Measurements from ENCODE around the gene STS.

The STS gene

GRCh38 chrX:7109838-7110793 lies 37.4 kb upstream of the STS start:
- no peak for TF ChIP-seq CTCF (IDR thresholded peaks at IDR 0.05; ENCODE audit: extremely low read depth, missing control alignments)
- peak; percentile 34 for DNase-seq (ENCODE audit: low spot score)

- DNase-seq (ENCODE audit: low spot score), result no peak
These were observed 36.7 kb upstream of the STS start for GRCh38 chrX:7110821-7111276.

GRCh38 chrX:7111518-7111917 lies 36.0 kb upstream of the STS start:
- no peak for DNase-seq (ENCODE audit: low spot score)
- no peak for TF ChIP-seq CTCF (IDR thresholded peaks at IDR 0.05; ENCODE audit: extremely low read depth, missing control alignments)

More at GRCh38 chrX:7110821-7111276, 36.7 kb upstream of the STS start:
- TF ChIP-seq CTCF (IDR thresholded peaks at IDR 0.05; ENCODE audit: extremely low read depth, missing control alignments), result no peak

GRCh38 chrX:7112071-7112470 lies 35.4 kb upstream of the STS start:
- TF ChIP-seq CTCF (IDR thresholded peaks at IDR 0.05; ENCODE audit: extremely low read depth, missing control alignments), result no peak
- DNase-seq (ENCODE audit: low spot score), result no peak

- DNase-seq (ENCODE audit: low spot score), result no peak
- TF ChIP-seq CTCF (IDR thresholded peaks at IDR 0.05; ENCODE audit: extremely low read depth, missing control alignments), result no peak
These were observed 32.0 kb upstream of the STS start for GRCh38 chrX:7115557-7115956.

- no peak for DNase-seq (ENCODE audit: low spot score)
- no peak for TF ChIP-seq CTCF (IDR thresholded peaks at IDR 0.05; ENCODE audit: extremely low read depth, missing control alignments)
These were observed 31.4 kb upstream of the STS start for GRCh38 chrX:7116081-7116480.

- no peak for DNase-seq (ENCODE audit: low spot score)
- TF ChIP-seq CTCF (IDR thresholded peaks at IDR 0.05; ENCODE audit: extremely low read depth, missing control alignments), result no peak
These were observed 29.9 kb upstream of the STS start for GRCh38 chrX:7117587-7117986.

All from GM20000 (cell line).